Upper lobe of right lung (tissue), 1 donor: ENCODE measurements around the gene GHRH. TPM values are rescaled to one million over a fixed set of nuclear protein-coding genes. Genes with fewer than 3 reads are reported as not detected.

ENCODE experiments used
- ATAC-seq: fragments of 200-7000 bp; cut with Tn5 transposase; one replicate; pipeline ENCODE4 v1.9.1; 2020; ENCODE audit warnings: mild to moderate bottlenecking, moderate library complexity
- DNase-seq: peaks from one replicate; pipeline ENCODE4 v3.0.0-alpha.2; 2020
- H3K27ac ChIP-seq: fragments of 200-600 bp; one replicate; pipeline ENCODE4 v1.8.0; 2022
- H3K27me3 ChIP-seq: fragments of 200-600 bp; one replicate; pipeline ENCODE4 v1.8.0; 2022; ENCODE audit warnings: mild to moderate bottlenecking
- H3K36me3 ChIP-seq: fragments of 200-600 bp; one replicate; pipeline ENCODE4 v1.8.0; 2022
- H3K4me1 ChIP-seq: fragments of 200-600 bp; one replicate; pipeline ENCODE4 v1.8.0; 2022
- H3K4me3 ChIP-seq: fragments of 200-600 bp; one replicate; pipeline ENCODE4 v1.8.0; 2022; ENCODE audit warnings: mild to moderate bottlenecking
- H3K9me3 ChIP-seq: fragments of 200-600 bp; one replicate; pipeline ENCODE4 v1.8.0; 2022
- CTCF ChIP-seq: fragments of 200-600 bp; IDR thresholded peaks from one replicate; pipeline ENCODE4 v1.8.0; 2022; ENCODE audit warnings: antibody characterized with exemption
- intact Hi-C: fragments of 100-400 bp; cut with DNase I; formaldehyde crosslinking; loops from one replicate; pipeline ENCODE4 v1.11.0; 2022
- total RNA-seq: library from RNA; stranded (reverse); fragmentation: NEBNext Ultra II Directional; extraction: Animal tissue kit (Norgen Biotek cat#: 25700); gene quantifications from one replicate; pipeline ENCODE4 v1.2.1, GENCODE V29; 2021
- donor health status: DM: no; HTN: yes; CAD: no; lungs with severe emphysema.

Gene GHRH
- total RNA-seq, 1 donor from 2014 or later = not detected

- Histone ChIP-seq H3K4me3 (no peak overlapping the region), H3K27ac (no peak overlapping the region), H3K9me3 (no peaks in the 10 kb centered on the region), H3K27me3 (peaks cover 7% of the 10 kb centered on the region), H3K36me3 (no peaks in the 10 kb centered on the region), H3K4me1 (no peaks in the 10 kb centered on the region)
- no peak for TF ChIP-seq CTCF
- intact Hi-C loops = no loop called here
- DNase-seq (no peak), ATAC-seq (no peak)
Observed at GRCh38 chr20:37259865-37260264, 1.7 kb downstream of the GHRH start.

DNA sequence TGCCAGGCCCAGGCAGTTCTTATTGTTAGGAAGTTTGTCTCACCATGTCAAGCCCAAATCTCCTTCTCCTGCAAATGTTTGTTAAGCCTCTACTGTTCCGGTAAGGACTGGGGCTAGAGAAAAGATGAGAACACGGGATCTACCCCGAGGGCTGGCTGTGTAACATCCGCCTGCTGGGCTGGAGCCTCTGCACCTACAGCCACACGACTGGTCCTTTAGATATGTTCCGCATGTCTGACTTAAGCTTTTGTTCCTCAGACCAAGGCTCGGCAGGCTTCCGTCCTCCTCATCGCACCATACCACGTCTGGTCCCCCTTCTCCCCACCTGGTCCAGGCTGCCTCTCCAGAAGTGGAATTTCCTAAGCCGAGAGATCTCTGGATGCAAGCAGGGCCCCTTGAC is 2.6 kb downstream of the GHRH start:
- intact Hi-C loops = no loop called here
- no peaks in the 10 kb centered on the region for H3K9me3 ChIP-seq

GRCh38 chr20:37257988-37258387 is 3.6 kb downstream of the GHRH start:
- TF ChIP-seq CTCF = no peak
- no peak for DNase-seq
- ATAC-seq = no peak
- H3K4me1 ChIP-seq = no peaks in the 10 kb centered on the region
- intact Hi-C loops = no loop called here
- peaks cover 7% of the 10 kb centered on the region for H3K27me3 ChIP-seq
- no peaks in the 10 kb centered on the region for H3K36me3 ChIP-seq
- H3K27ac ChIP-seq = no peak overlapping the region
- H3K4me3 ChIP-seq = no peak overlapping the region
- no peaks in the 10 kb centered on the region for H3K9me3 ChIP-seq

More for the DNA sequence above, 2.6 kb downstream of the GHRH start:
- ATAC-seq = no peak
- Histone ChIP-seq H3K4me1 (no peaks in the 10 kb centered on the region), H3K27me3 (peaks cover 7% of the 10 kb centered on the region), H3K36me3 (no peaks in the 10 kb centered on the region), H3K4me3 (no peak overlapping the region), H3K27ac (no peak overlapping the region)
- DNase-seq = no peak
- no peak for TF ChIP-seq CTCF

GRCh38 chr20:37257530-37257929 is 4.1 kb downstream of the GHRH start:
- no peaks in the 10 kb centered on the region for H3K4me1 ChIP-seq
- no peak for ATAC-seq
- peaks cover 7% of the 10 kb centered on the region for H3K27me3 ChIP-seq
- no peak for TF ChIP-seq CTCF
- no peak overlapping the region for H3K4me3 ChIP-seq
- DNase-seq = no peak
- H3K27ac ChIP-seq = no peak overlapping the region
- no peaks in the 10 kb centered on the region for H3K36me3 ChIP-seq
- no peaks in the 10 kb centered on the region for H3K9me3 ChIP-seq
- intact Hi-C loops = no loop called here

DNA sequence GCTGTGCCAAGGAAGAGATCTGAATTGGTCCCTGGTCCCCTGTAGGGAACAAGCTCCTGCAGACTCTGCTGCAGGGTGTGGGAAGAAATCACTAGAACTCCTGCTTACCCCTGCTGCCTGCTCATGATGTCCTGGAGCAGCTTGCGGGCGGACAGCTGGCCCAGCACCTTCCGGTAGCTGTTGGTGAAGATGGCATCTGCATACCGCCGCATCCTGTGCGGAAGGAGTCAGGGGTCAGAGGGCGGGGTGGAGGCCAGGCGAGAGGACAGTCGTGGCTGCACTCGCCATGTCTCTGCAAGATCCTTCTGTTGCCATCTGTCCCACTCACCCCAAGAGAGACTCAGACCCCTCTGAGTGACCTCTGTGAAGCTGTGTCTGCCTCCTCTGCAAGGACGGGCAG is 5.3 kb downstream of the GHRH start:
- no peak overlapping the region for H3K4me3 ChIP-seq
- intact Hi-C loops = no loop called here
- TF ChIP-seq CTCF = no peak
- ATAC-seq (no peak), DNase-seq (no peak)
- no peaks in the 10 kb centered on the region for H3K36me3 ChIP-seq
- peaks cover 5% of the 10 kb centered on the region for H3K27me3 ChIP-seq
- no peaks in the 10 kb centered on the region for H3K4me1 ChIP-seq
- H3K9me3 ChIP-seq = no peaks in the 10 kb centered on the region
- H3K27ac ChIP-seq = no peak overlapping the region
